Right kidney (tissue), 1 donor: ENCODE data around the gene B3GNT3.

ENCODE experiments used
- DNase-seq: peaks from one replicate; pipeline ENCODE4 v3.0.0-alpha.2; 2016

Gene B3GNT3

GRCh38 chr19:17860993-17861360 is 66.0 kb downstream of the B3GNT3 start:
- no peak for DNase-seq

GRCh38 chr19:17861542-17862402 is 66.8 kb downstream of the B3GNT3 start:
- no peak for DNase-seq

DNA sequence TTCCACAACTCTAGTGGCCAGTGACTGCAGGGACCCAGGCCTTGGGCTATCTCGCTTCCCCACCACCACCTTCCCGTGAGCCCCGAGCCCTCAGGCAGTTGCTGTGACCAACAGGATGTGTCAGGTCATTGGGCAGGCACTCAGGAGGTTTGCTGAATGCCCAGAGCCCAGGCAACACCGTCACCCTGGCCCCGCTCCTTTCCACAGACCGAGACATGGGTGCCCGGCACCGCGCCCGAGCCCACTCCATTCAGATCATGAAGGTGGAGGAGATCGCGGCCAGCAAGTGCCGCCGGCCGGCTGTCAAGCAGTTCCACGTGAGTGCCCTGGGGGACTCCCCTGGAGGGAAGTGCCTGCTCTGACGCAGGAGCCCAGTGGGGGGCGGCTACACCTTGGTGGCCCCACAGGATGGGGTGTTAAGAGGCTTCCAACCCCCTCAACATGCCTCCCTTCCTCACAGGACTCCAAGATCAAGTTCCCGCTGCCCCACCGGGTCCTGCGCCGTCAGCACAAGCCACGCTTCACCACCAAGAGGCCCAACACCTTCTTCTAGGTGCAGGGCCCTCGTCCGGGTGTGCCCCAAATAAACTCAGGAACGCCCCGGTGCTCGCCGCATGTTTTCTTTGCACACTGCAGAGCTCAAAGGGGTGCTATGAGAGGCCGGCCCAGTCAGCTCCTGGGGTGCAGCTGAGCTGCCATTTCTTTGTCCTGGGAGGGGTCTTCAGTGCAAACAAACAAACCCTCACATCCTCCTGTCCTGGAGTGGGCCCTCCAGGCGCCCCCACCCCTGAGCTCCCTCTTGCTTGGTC is 68.0 kb downstream of the B3GNT3 start:
- no peak for DNase-seq
